B cell (primary cell): ENCODE results near the gene FBLIM1. TPM values are rescaled to one million over a fixed set of nuclear protein-coding genes. Genes with fewer than 3 reads are reported as not detected.

Experiments used
- ATAC-seq: fragments of 200-7000 bp; cut with Tn5 transposase; one replicate; pipeline ENCODE4 v1.10.0; 2021; ENCODE audit warnings: low read depth, mild to moderate bottlenecking, moderate number of reproducible peaks, moderate library complexity
- CTCF ChIA-PET: fragments of 350-600 bp; sonication (Branson Sonifier 250); formaldehyde crosslinking; loops from one replicate; lab custom pipeline; 2021; ENCODE audit warnings: antibody characterized with exemption, inconsistent platforms; lab: Charles Lee
- POLR2A ChIA-PET: fragments of 350-600 bp; sonication (Branson Sonifier 250); formaldehyde crosslinking; loops from one replicate; lab custom pipeline; 2021; ENCODE audit warnings: antibody characterized with exemption; lab: Charles Lee
- DNase-seq: peaks from one replicate; pipeline ENCODE4 v3.0.0; 2013
- H2AFZ ChIP-seq: 2 replicates; pipeline ENCODE4 v1.6.1; 2012; ENCODE audit warnings: mild to moderate bottlenecking, low read depth, low read length; ENCODE audit not compliant: insufficient read depth, poor library complexity, severe bottlenecking
- H3K27ac ChIP-seq, 2 donors: 1 replicate in 1 of 2; 2 replicates in 1 of 2; pipeline ENCODE4 v1.5.1; 2012 to 2013; ENCODE audit warnings: low read length in 2 of 2, mild to moderate bottlenecking in 2 of 2, moderate library complexity in 1 of 2
- H3K27me3 ChIP-seq, 4 experiments: fragments of 200-600 bp in 1 of 4; sonication (generic) in 1 of 4; replicated peaks in 1 of 4; 1 replicate in 2 of 4; 2 replicates in 2 of 4; pipeline versions ENCODE4 v1.6.1 to v1.7.0; 2013 to 2016; ENCODE audit warnings: low read length in 3 of 4, mild to moderate bottlenecking in 2 of 4, mixed read lengths in 1 of 4, moderate library complexity in 1 of 4; ENCODE audit not compliant: insufficient read depth in 4 of 4, control insufficient read depth in 3 of 4; ENCODE audit errors: control extremely low read depth in 1 of 4
- H3K36me3 ChIP-seq, 2 experiments: replicated peaks in 1 of 2; 1 replicate in 1 of 2; 2 replicates in 1 of 2; pipeline versions ENCODE4 v1.6.1 to v1.7.1; 2013; ENCODE audit warnings: low read length in 1 of 2; ENCODE audit not compliant: insufficient read depth in 2 of 2, control insufficient read depth in 1 of 2; ENCODE audit errors: control extremely low read depth in 1 of 2, extremely low read depth in 1 of 2
- H3K4me1 ChIP-seq, 2 donors: fragments of 200-600 bp in 1 of 2; sonication (generic) in 1 of 2; 1 replicate in 1 of 2; 2 replicates in 1 of 2; pipeline versions ENCODE4 v1.5.1 to v1.6.1; 2013 to 2017; ENCODE audit warnings: low read length in 2 of 2; ENCODE audit not compliant: control insufficient read depth in 2 of 2, insufficient read depth in 2 of 2
- H3K4me2 ChIP-seq: replicated peaks from 2 replicates; pipeline ENCODE3; 2012; ENCODE audit warnings: mild to moderate bottlenecking, low read depth, low read length; ENCODE audit not compliant: poor library complexity, severe bottlenecking
- H3K4me3 ChIP-seq, 5 experiments: fragments of 200-600 bp in 1 of 5; sonication (generic) in 1 of 5; 1 replicate in 3 of 5; 2 replicates in 2 of 5; pipeline versions ENCODE4 v1.5.1 to v1.7.0; 2011 to 2016; ENCODE audit warnings: low read length in 4 of 5, mild to moderate bottlenecking in 4 of 5, low read depth in 2 of 5, control low read depth in 1 of 5, moderate library complexity in 1 of 5; ENCODE audit not compliant: insufficient read depth in 1 of 5; ENCODE audit errors: control extremely low read depth in 1 of 5, extremely low read depth in 1 of 5
- H3K79me2 ChIP-seq: fragments of 200-600 bp; sonication (generic); one replicate; pipeline ENCODE4 v1.6.0; 2016; ENCODE audit warnings: low read length; ENCODE audit not compliant: control insufficient read depth, insufficient read depth
- H3K9ac ChIP-seq: fragments of 200-600 bp; sonication (generic); 2 replicates; pipeline ENCODE4 v1.6.1; 2017; ENCODE audit warnings: mild to moderate bottlenecking, low read length, moderate library complexity
- H3K9me3 ChIP-seq, 3 donors: one replicate each; pipeline versions ENCODE4 v1.6.1 to v1.7.1; 2013; ENCODE audit warnings: low read length in 2 of 3; ENCODE audit not compliant: control insufficient read depth in 2 of 3, insufficient read depth in 1 of 3; ENCODE audit errors: control extremely low read depth in 1 of 3
- H4K20me1 ChIP-seq: 2 replicates; pipeline ENCODE4 v1.6.0; 2012; ENCODE audit warnings: mild to moderate bottlenecking, low read length; ENCODE audit not compliant: insufficient read depth, control insufficient read depth, poor library complexity, severe bottlenecking
- H3K27ac Mint-ChIP-seq: one replicate; pipeline ENCODE4 v1.8.0; 2021; ENCODE audit warnings: mixed read lengths
- H3K27me3 Mint-ChIP-seq: one replicate; pipeline ENCODE4 v1.8.0; 2021; ENCODE audit warnings: mixed read lengths
- H3K4me1 Mint-ChIP-seq: one replicate; pipeline ENCODE4 v1.8.0; 2021; ENCODE audit warnings: mixed read lengths
- H3K4me3 Mint-ChIP-seq: one replicate; pipeline ENCODE4 v1.8.0; 2021; ENCODE audit warnings: mixed read lengths
- H3K9me3 Mint-ChIP-seq: one replicate; pipeline ENCODE4 v1.8.0; 2022; ENCODE audit warnings: mixed read lengths; ENCODE audit not compliant: insufficient read depth
- EZH2 ChIP-seq: IDR thresholded peaks from 2 replicates; pipeline ENCODE4 v1.6.1; 2012; ENCODE audit warnings: borderline replicate concordance, low read depth, mild to moderate bottlenecking, moderate library complexity, low read length; ENCODE audit not compliant: insufficient read depth, poor library complexity, severe bottlenecking
- WGBS: methylation state at CpG from one replicate; pipeline ENCODE4 v1.1.5; 2013; ENCODE audit warnings: missing lambda C conversion rate; ENCODE audit not compliant: insufficient coverage; 5-methylcytosine and 5-hydroxymethylcytosine counted together
- intact Hi-C: fragments of 100-400 bp; cut with micrococcal nuclease; formaldehyde crosslinking; loops from one replicate; pipeline ENCODE4 v1.10.0; 2022
- polyA plus RNA-seq: library from polyadenylated mRNA; depleted of rRNA; stranded (reverse); fragments of >200 nt; gene quantifications from 2 replicates; pipeline ENCODE4 v1.2.3, GENCODE V29; 2012
- total RNA-seq, 2 donors: library from RNA; stranded (reverse); fragments of 120-200 nt in 1 of 2; gene quantifications; 1 replicate in 1 of 2; 2 replicates in 1 of 2; pipeline versions ENCODE4 v1.2.3 to v1.2.4, GENCODE V29; 2013 to 2022
- TF ChIP-seq, protein P1 (sequence below): fragments of 200-600 bp; IDR thresholded peaks from one replicate; pipeline ENCODE4 v1.8.0; 2022; ENCODE audit warnings: antibody characterized with exemption, mild to moderate bottlenecking

FBLIM1 gene
- total and polyA plus RNA-seq, 2 donors (not counting 1 experiment from before 2014, with no cell fraction given), result not detected

DNA sequence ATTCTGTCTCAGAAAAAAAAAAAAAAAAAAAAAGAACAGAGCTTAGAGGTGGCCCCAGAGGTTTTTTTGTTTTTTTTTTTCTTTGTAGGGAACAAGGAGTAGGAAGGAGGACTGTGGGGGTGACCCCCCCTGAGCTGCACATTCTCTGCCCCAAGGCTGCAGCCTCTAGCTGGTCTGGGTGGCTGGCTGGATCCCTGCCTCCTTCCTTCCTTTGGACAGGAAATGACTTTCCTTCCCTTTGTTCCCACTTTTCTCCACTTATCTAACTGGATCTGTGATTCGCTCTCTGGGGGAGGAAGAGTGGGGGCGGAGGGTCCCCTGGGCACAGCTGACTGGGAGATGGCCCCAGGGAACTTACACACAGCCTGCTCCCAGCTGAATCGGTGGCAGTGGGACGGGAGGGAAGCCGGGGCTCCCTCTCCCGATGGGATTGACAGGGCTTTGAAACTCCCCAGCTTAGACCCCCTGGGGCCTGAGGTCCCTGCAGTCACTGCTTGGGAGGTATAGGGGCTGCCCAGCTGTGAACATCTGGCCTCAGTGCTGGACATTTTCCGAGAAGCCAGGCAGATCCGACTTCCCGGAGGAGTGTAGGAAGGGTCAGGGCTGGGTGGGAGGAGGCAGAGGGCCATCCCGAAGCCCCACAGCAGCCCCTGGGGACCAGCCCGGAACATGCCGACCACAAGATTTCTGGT, 2.1 kb downstream of the FBLIM1 start:
- H3K27me3 Mint-ChIP-seq, result peaks cover 46% of the 10 kb centered on the region

More for the DNA sequence above, 2.1 kb downstream of the FBLIM1 start:
- Mint-ChIP-seq H3K4me1 (peaks cover 24% of the 10 kb centered on the region), H3K27ac (no peak overlapping the region), H3K9me3 (no peaks in the 10 kb centered on the region), H3K4me3 (peak overlapping the region; percentile 16)
- intact Hi-C loops, result no loop called here
- no peaks in the 10 kb centered on the region for H3K79me2 ChIP-seq
- H3K27ac ChIP-seq, result no peak overlapping the region
- WGBS, result 58% methylated on average over 12 of the region's 12 CpGs
- DNase-seq, result peak; percentile 10
- no peak overlapping the region for H3K4me3 ChIP-seq
- no peak overlapping the region for H3K4me2 ChIP-seq
- no peak overlapping the region for H3K9ac ChIP-seq
- no peaks in the 10 kb centered on the region for H4K20me1 ChIP-seq
- H3K9me3 ChIP-seq, result peaks cover 0 to 10% (median 0%) of the 10 kb centered on the region in 3 donors
- POLR2A ChIA-PET, result no interaction called here
- H3K27me3 ChIP-seq, result peaks cover 0 to 44% (median 24%) of the 10 kb centered on the region in 4 experiments
- ATAC-seq, result no peak
- H3K36me3 ChIP-seq, result no peaks in the 10 kb centered on the region
- peaks cover 20 to 25% of the 10 kb centered on the region in 2 donors for H3K4me1 ChIP-seq
- TF ChIP-seq, protein P1, sequence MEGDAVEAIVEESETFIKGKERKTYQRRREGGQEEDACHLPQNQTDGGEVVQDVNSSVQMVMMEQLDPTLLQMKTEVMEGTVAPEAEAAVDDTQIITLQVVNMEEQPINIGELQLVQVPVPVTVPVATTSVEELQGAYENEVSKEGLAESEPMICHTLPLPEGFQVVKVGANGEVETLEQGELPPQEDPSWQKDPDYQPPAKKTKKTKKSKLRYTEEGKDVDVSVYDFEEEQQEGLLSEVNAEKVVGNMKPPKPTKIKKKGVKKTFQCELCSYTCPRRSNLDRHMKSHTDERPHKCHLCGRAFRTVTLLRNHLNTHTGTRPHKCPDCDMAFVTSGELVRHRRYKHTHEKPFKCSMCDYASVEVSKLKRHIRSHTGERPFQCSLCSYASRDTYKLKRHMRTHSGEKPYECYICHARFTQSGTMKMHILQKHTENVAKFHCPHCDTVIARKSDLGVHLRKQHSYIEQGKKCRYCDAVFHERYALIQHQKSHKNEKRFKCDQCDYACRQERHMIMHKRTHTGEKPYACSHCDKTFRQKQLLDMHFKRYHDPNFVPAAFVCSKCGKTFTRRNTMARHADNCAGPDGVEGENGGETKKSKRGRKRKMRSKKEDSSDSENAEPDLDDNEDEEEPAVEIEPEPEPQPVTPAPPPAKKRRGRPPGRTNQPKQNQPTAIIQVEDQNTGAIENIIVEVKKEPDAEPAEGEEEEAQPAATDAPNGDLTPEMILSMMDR, result no peak
- TF ChIP-seq EZH2, result no peak
- H2AFZ ChIP-seq, result no peak overlapping the region
- CTCF ChIA-PET, result interaction anchor here (0.6 to 1.6 kb wide), 3 partner anchors 20 to 266 kb away, joined by 3 to 6 read pairs (median 6); no protein-coding TSS in a partner anchor
